ENCODE results near the gene MAMLD1. TPM values are rescaled to one million over a fixed set of nuclear protein-coding genes. Genes with fewer than 3 reads are reported as not detected.

MAMLD1 gene
- total and polyA plus RNA-seq, 11 donors, result 1.2 to 3.0 (median 1.4) TPM

DNA sequence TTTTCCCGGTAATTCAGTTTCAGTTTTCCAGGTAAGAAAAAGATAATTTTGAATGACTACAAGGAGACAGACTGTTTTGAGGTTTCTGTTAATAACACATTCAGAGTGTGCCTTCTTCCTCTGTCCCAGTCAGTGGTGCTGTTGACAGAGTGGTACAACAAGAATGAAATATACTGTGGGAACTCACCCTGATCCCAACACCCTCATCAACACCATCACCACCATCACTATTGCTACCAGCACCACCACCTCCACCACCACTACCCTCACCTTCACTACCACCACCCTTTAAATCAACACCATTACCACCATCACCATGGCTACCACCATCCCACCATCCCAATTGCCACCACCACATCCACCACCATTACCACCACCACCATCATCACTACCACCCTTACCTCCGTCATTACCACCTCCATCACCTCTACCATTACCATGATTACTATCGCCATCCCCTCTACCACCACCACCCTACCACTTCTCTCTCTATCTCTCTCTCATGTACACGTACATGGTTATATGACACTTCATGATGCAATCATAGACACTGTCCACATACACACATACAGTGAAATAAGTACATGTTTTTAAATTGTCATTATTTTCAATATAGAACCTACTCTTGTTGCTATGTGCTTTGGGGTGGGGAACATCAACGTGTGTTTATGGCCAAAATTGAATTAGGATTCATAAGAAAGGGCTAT lies 91.5 kb downstream of the MAMLD1 start:
- Histone ChIP-seq H3K4me1 (peaks cover 0 to 6% (median 0%) of the 10 kb centered on the region in 12 donors), H3K9me3 (no peaks in the 10 kb centered on the region), H3K4me3 (no peak overlapping the region), H3K27ac (peak overlapping the region in 2 of 12 donors; percentile 18 to 22), H3K36me3 (no peaks in the 10 kb centered on the region), H3K27me3 (no peaks in the 10 kb centered on the region)
- intact Hi-C loops (cut with DNase I), result no loop called here
- TF ChIP-seq POLR2A (IDR thresholded peaks at IDR 0.05), result no peak
- TF ChIP-seq, protein P1, sequence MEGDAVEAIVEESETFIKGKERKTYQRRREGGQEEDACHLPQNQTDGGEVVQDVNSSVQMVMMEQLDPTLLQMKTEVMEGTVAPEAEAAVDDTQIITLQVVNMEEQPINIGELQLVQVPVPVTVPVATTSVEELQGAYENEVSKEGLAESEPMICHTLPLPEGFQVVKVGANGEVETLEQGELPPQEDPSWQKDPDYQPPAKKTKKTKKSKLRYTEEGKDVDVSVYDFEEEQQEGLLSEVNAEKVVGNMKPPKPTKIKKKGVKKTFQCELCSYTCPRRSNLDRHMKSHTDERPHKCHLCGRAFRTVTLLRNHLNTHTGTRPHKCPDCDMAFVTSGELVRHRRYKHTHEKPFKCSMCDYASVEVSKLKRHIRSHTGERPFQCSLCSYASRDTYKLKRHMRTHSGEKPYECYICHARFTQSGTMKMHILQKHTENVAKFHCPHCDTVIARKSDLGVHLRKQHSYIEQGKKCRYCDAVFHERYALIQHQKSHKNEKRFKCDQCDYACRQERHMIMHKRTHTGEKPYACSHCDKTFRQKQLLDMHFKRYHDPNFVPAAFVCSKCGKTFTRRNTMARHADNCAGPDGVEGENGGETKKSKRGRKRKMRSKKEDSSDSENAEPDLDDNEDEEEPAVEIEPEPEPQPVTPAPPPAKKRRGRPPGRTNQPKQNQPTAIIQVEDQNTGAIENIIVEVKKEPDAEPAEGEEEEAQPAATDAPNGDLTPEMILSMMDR (IDR thresholded peaks at IDR 0.05), result no peak
- WGBS, 4 donors, result 73 to 89% (median 77%) methylated on average over 5 of the region's 5 CpGs
- DNase-seq (no peak), ATAC-seq (no peak)

DNA sequence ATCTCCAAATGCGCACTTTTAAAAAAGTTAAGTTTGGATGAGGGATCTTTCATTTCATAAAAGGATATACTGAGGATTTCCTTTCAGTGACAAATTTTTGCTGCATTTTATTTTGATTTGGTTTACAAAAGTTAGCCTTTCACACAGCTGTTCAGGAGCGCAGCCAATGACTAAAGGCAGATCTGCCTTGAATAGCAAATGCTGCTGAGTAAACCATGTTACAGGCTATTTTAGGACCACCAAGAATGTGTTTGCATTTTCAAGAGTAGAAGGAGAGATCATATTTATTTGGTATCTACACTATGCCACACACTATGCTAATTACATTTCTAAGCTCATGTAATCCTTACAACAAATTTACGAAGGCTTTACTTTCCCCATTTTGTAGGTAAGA lies 92.1 kb downstream of the MAMLD1 start:
- TF ChIP-seq POLR2A (IDR thresholded peaks at IDR 0.05), result no peak
- TF ChIP-seq, protein P1 (IDR thresholded peaks at IDR 0.05), result no peak
- 88 to 94% (median 90%) methylated on average over 3 of the region's 3 CpGs for WGBS, 4 donors
- no peak overlapping the region for H3K4me3 ChIP-seq
- peaks cover 0 to 6% (median 0%) of the 10 kb centered on the region in 12 donors for H3K4me1 ChIP-seq
- ATAC-seq (no peak), DNase-seq (no peak)
- H3K27me3 ChIP-seq, result no peaks in the 10 kb centered on the region
- no peak overlapping the region for H3K27ac ChIP-seq
- no peaks in the 10 kb centered on the region for H3K9me3 ChIP-seq
- intact Hi-C loops (cut with DNase I), result no loop called here
- no peaks in the 10 kb centered on the region for H3K36me3 ChIP-seq

DNA sequence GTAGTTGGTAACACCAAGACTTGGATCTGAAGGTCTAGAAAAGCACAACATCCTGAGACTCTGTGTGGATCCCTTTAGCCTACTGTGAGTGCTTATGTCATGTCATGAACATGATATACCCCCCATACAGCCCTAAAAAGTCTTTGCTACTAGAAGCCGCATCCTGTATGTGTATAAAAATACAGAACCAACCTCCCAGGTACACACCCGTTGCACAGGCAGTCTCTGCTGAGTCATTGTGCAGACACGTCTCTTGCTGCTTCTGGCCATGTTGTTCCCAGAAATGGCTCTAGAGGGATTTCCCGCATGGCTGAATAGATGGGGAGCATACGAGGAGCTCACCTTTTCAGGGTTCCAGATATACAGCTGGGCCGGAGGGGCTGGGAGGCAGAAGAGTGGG lies 93.3 kb downstream of the MAMLD1 start:
- Histone ChIP-seq H3K27ac (no peak overlapping the region), H3K4me1 (peaks cover 0 to 6% (median 0%) of the 10 kb centered on the region in 12 donors), H3K27me3 (no peaks in the 10 kb centered on the region), H3K9me3 (no peaks in the 10 kb centered on the region), H3K4me3 (no peak overlapping the region), H3K36me3 (no peaks in the 10 kb centered on the region)
- DNase-seq (no peak), ATAC-seq (no peak)
- intact Hi-C loops (cut with DNase I), result no loop called here
- TF ChIP-seq, protein P1 (IDR thresholded peaks at IDR 0.05), result no peak
- no peak for TF ChIP-seq POLR2A (IDR thresholded peaks at IDR 0.05)
- 82 to 89% (median 86%) methylated on average over 6 of the region's 6 CpGs for WGBS, 4 donors

DNA sequence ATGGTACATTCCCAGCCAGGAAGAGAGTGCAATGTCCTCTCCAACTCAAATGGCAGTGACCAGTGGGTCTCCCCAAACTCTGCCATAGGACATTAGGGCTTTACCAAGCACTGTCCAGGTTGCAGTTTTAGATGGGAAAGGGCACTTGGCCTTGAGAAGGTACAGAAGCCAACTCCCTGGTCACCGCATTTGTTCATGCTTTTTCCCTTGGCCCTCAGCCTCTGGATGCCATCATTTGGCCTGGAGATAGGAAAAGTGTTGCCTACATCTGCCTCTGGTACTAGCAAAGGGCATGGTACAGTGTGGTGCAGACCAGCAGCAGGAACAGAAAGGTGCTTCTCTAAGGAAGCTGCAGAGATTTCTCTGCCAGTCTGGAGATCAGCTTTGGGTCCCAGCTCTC lies 93.8 kb downstream of the MAMLD1 start:
- DNase-seq (no peak), ATAC-seq (no peak)
- WGBS, 4 donors, result 91 to 100% (median 100%) methylated on average over 1 of the region's 1 CpG
- Histone ChIP-seq H3K27ac (no peak overlapping the region), H3K4me3 (no peak overlapping the region), H3K4me1 (peaks cover 0 to 6% (median 0%) of the 10 kb centered on the region in 12 donors), H3K36me3 (no peaks in the 10 kb centered on the region), H3K27me3 (no peaks in the 10 kb centered on the region), H3K9me3 (no peaks in the 10 kb centered on the region)
- TF ChIP-seq, protein P1 (IDR thresholded peaks at IDR 0.05), result no peak
- no peak for TF ChIP-seq POLR2A (IDR thresholded peaks at IDR 0.05)
- intact Hi-C loops (cut with DNase I), result no loop called here
